Activated CD4-positive, alpha-beta T cell treated with anti-CD3 and anti-CD28 coated beads, Interleukin-2, amount 50 U/mL, for 48 hours (primary cell): ENCODE results near the gene SOX5.
"Not testable (repeated sequence)": the region's sequence is repeated elsewhere in the genome, so short reads cannot be mapped to it uniquely, and the experiment has no call there.

Experiments
- DNase-seq, 2 experiments: peaks; one replicate each; pipeline ENCODE4 v3.0.0-alpha.2; 2020

Gene SOX5

DNA sequence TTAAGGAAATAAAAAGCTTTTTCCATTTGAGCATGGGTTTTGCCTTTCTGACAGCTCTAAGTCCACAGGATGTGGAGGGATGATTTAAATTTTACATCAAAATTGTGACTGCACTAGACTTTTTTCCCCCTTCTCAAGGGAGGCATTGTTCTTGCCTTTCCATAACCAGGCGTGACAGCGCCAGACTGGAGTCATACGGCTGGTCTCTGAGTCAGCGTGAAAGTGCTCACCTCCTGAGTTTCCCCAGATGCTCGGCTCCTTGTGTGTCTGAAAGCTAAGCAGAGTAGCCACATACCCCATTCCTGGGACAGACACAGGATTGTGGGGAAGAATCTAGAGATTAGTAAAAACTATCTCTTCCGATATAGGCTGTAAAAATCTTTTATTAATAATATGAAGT is 43.1 kb downstream of the SOX5 start:
- no peak for DNase-seq

DNA sequence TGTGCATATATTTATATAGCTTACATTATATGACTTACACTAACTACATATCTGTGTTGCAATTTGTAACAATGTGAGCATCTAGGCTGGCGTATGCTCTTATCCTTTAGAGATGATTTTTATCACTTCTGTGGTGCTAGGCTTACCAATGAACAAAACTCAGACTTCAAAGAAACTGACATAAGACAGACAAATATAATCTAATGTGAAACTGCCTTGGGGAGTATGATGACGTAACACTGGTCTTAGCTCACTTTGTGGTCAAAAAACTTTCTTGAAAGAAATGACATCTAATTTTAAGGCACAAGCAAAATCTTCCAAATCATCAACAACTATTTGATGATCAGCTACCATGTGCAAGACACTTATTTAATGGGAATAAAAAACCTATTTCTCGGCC is 50.0 kb downstream of the SOX5 start:
- no peak for DNase-seq

DNA sequence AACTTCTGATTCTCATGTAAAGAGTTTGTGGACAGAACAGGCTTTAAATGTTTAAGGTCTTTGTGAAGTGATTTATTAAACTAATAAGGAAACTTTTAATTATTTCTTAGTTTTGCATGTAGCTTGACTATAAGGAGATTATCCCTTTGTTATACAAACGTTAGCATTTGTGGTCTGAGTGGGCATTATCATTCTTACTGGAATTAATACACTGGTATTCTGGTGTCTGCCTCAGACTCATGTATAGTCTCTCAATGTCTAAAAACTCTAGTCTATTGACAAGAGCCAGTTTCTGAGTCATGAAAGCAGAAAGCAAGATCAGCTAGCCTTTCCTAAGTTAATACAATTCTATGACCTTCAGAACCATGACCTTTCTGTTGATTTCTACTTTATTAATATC is 51.3 kb downstream of the SOX5 start:
- no peak for DNase-seq

DNA sequence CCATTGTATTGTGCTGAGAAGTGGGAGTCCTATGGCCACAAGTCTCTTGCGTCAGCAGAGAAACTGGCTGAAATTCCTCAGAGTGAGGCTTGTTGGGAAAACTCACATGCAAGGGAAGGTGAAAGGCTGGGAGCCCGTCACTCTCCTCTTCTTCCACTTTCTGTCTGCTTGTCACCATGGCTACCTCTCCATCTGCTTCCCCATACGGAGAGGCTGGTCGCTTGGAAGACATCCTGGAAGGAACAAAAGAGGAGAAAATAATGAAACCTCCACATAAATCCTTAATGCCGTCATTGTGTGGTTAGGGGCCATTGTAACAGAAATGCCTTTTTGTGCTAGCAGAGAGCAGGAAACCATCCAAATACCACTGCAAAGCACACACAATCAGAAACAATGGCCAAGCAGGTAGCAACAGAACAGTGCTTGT is 53.7 kb downstream of the SOX5 start:
- DNase-seq, result no peak

DNA sequence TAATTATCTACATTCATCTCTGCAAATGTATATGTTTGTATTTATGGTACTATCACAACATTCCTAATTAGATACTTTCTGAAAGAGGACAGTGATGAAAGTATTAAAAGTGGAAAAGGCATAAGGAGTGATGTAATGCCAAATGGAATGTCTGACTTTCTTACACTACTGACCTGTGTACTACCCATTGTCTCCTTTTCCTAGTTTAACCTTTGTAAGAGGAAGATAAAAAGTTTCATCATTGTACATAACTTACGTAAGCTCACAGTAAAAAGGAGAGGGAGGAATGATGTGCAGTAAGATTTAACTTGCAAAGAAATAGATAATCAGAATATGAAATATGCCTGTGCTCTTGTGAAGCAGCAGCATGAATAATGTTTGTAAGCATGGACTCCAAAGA is 55.9 kb downstream of the SOX5 start:
- no peak for DNase-seq

DNA sequence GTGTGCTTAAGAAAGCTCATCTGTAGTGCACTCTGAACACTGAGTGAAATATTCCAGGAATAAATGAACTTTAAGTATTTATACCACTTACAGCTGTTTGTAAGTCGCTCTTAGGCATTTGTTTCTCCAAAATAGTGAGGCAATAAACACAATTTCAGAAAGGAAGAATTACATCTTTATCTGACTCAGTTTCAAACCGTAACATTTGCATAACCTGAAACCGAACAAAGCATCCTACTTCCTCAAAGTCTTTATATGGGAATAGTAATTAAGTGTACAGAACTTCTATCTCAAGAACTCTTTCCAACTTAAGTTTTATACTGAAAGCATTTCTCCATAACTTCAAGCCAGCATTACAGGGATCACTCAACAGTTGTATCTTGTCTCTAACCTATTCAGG is 58.4 kb downstream of the SOX5 start:
- no peak for DNase-seq

DNA sequence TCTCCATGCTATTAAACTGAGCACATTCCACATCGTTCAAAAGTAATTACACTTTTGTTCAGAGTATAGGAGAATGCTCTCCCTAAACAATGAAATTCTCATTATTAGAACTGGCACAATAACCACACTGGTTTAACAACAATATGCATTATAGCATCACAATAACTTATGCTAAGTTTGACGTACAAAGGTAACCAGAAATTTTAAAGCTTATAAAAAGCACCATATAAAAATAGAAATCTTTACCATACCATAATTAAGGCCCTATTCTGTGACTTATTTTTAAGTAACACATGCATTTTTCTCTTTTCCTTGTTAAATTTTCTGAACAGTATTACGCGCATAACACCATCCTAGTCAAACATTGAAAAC is 60.4 kb downstream of the SOX5 start:
- DNase-seq, result no peak

DNA sequence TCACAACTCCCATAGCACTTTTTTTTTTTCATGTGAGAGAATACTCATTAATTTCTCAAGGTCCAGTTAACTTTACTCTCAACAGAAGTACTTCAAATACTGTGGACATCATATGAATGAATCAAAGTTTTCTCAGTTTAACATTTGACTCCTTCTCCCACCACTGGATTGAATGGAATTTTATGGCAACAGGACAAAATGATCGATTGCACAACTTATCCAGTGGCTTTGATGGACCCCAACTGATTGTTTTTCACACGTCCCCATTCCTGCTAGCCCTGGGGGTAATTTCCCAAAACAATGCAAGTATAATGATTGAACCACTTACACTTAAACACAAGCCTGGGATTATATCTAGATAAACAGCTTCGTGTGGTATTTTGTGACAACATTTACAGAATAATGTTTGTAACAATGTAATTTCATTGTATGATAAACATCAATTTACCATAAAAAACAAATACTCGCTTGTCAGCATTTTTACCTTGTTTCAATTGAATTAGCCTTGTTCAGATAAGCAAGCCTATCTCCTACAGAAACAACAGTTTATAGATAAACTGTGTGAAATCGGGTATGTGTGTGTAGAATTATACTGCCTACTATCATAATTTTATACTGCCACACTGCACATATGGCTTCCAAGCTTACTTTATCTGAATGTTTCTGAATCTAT is 60.9 kb downstream of the SOX5 start:
- no peak for DNase-seq

DNA sequence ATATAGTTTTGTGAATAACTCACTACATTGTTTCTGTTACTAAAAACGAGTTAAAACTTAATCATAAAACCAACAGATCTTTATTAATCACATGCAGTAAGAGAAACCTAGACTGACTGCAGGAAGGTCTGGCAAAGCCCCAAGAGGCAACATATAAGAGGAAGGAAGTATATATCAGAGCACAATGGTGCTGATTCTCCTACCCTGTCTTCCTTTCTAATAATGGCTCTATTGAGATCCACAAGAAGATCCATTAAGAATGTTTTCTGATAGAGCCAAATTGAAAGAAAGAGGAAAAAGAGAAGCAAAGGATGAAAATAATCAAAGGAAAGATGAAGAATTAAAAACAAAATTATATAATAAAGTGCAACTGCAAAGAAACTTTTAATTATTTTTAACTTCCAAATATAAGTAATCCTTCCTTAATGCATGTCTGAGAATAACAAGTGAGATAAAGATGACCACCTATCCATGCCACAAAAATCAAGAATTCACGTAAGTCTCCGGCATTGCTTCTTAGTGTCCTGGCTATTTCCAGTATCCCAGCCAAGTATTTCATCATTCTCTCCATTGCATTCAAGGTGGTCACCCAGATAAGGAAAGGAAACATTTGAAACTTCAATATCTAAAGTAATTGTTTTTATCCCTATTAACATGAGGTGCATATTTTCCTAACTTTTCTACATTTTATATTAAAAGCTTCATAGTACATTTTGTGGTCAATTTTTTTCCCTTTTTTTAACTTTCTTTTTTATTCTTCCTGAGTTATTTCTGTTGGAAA is 62.2 kb downstream of the SOX5 start:
- no peak for DNase-seq

DNA sequence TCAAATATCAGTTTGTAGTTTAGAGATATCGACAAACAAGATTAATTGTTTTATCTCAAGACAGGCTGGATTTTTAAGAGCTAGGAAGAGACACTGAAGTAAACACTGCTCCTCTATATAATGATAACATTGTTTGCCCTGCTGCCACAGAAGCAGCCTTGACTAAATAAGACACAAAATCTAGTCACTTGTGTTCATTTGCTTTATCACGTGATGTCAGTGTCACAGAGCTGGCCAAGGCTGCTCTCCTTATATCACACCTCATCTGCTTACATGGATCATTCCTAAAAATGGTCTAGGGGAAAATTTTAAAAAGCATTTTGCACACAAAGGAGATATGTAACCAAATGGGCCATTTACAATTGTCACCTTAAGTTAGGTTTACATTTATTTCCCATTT is 64.1 kb downstream of the SOX5 start:
- DNase-seq, result no peak

DNA sequence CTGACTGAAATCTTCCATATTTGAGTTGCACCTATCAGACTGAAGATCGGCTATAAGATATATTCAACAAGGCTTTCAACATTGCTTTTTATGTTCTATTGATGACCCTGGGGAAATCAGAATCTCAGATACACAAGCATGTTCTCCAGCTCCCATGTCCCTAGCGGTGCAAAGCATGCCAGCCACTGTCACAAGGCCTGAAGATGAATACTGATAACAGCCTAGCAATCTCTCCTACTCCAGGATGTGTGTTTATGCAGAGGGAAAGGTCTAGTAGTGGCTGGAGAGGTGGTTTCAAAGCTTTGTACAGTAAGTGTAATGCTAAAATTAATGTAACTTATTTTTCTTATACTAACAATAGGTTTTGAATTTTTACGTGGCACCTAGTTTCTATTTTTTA is 64.6 kb downstream of the SOX5 start:
- DNase-seq, result no peak

DNA sequence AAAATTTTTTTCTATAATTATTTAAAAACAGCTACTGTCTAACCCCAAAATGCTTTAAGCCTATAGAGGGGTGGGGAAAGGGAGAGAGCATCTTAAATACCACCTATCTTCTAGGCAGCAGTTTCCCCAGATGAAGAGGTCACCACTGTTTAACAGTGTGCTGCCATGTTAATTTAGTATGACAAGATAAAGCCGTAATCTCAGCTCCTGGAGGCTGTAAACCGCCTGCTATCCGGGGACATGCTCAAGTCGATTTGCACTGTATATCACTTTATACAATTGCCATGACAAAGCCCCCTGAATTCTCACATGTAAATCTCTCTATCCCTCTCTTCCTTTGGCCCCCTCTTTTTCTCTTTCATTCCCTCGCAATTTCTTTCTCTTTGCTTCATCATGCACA is 68.5 kb downstream of the SOX5 start:
- DNase-seq, result no peak

DNA sequence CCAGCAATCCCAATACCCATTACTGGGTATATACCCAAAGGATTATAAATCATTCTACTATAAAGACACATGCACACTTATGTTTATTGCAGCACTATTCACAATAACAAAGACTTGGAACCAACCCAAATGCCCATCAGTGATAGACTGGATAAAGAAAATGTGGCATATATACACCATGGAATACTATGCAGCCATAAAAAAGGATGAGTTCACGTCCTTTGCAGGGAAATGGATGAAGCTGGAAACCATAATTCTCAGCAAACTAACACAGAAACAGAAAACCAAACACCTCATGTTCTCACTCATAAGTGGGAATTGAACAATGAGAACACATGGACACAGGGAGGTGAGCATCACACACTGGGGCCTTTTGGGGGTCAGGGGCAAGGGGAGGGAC is 72.9 kb downstream of the SOX5 start:
- not testable (repeated sequence) for DNase-seq

DNA sequence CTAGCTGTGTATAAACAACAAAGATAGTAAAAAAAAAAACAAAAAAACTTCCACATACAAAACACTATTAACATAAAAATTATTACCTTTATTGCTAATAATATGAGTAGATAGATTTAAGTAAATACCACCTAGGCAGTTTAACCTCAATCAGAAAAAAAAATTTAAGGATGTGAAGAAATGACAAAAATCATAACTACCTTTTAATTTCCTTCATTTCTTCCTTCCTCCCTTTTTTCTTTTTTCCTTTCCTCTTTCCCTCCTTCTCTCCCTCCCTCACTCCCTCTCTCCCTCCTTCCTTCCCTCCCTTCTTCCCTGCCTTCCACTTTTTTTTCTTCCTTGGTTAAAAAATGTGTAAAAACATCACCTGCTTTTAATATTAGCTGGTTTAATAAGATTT is 81.7 kb downstream of the SOX5 start:
- DNase-seq, result no peak

DNA sequence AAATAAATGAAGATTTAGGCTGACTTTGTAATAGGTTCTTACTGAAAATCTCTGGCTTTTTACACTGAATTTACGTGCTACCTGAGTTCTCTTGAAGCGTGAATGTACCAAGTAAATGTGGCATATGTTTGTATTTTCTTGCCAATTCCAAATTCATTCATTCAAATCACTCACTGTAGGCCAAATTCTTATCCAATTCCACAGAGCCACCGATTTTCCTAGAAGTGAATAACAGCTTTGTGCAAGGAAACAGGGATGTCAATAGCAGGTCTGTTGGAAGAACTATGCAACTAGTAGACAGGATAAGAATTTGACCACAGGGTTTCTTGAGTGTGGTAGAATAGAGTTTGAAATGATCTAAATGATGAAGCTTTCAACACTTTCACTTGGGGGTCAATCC is 86.8 kb downstream of the SOX5 start:
- no peak for DNase-seq

DNA sequence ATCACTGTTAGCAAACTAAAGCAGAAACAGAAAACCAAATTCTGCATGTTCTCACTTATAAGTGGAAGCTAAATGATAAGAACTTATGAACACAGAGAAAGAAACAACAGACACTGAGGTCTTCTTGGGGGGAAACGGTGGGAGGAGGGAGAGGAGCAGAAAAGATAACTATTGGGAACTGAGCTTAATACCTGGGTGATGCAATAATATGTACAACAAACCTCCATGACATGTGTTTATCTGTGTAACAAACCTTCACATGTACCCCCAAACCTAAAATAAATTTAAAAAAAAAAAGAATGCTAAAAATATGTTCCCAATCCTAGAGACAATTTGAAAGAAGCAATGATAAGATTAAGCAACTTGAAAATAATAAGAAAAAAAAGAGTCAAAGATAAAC is 89.5 kb downstream of the SOX5 start:
- no peak for DNase-seq

DNA sequence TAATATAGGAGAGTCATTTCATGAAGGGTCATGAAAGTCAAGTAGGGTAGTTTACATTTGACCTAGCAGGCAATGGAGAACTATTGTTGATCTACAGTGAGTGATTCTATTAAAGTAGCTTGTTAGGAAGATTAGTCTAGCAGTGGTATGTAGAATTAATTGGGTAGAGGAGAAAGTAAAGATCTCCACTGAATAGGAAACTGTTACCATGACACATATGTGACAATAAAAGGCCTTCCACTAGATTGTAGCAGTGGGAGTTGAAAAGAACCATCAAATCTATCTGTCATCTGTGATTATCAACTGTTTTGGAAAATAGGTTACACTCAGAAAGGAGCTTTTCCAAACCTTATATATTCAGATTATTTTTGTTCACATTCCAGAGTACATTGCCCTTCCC is 92.3 kb downstream of the SOX5 start:
- no peak for DNase-seq

DNA sequence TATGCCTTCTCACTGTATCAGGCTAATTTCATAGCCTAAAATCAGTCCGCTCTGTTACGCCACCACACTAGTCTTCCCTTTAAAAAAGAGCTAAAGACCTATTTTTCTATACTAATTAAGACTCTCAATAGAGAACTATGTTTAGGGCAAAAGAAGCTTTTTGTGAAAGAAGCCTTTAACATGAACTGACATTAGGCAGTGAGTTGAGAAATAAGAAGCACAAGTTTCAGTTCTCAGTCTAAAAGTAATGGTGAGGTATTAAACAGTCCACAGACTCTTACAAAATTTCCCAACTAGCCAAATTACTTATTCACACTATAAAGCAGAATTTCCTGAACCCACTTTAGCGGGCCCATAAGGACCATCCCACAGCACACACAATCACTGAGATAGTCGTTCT is 93.7 kb downstream of the SOX5 start:
- DNase-seq, result no peak

DNA sequence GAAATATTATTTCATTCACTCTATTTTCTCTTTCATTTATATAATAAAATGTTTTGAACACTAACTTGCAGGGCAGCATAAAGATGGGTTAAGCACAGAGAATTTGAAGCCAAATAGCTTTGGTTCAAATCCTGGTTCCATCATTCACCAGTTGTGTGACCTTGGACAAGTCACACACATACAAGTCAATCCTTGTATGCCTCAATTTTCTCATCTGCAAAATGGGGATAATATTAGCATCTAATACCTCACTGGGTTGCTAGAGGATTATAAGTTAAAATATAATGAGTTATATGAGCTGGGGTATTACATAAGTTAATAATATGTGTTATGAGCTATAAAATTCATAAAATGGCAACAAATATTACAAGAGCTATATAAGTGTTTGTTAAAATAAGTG is 94.9 kb downstream of the SOX5 start:
- no peak for DNase-seq

DNA sequence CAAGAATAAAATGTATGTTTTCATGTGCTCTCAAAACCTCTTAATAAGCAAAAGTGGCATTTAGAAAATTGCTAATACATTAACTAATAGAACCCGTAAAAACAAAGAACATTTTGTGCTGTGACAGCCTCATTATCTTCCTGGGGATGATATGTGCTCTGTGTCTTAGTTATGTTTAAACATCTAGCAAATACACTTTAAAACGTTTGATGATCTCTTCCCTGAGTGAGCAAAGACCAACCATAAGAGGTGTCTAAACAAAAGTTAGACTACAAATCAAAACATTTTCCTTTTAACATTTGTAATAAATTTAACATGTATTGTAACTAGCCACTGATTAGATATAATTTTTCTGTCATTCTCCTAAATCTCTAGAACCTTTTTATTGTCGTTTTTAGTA is 95.8 kb downstream of the SOX5 start:
- DNase-seq, result no peak

DNA sequence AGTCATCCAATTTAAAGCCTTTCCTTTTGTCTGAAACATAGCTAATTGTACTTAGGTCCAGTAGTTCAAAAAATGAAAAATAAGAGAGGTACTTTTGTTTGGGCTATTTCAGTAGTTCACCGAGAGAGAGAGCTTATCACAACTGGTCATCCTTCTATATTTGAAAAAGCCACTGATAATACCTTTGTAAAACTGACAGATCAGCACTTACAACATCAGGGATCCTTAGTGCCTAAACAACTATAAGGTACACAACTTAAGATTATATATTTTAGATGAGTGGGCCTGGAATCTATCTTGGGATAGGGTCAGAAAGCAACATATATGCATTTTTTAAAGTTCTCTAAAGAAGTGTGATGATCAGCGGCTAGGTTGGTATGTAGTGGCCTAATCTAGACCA is 97.9 kb downstream of the SOX5 start:
- no peak for DNase-seq

DNA sequence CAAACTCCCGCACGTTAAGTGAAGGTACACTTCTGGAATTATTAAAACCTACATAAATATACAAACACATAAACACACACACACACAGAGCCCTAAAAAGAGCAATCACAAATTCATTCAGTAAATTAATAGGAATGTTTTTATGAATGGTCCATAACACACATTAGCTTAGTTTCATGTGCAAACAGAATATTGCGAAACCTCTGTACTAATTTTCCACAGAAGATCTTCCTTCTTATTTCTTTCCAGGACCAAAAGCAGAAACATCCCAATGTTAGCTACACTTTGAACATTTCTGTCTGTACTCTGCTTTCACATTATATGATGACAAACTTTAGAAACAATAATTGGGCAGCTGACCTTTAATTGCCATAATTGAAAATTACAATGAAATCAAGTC is 101.6 kb downstream of the SOX5 start:
- no peak for DNase-seq

DNA sequence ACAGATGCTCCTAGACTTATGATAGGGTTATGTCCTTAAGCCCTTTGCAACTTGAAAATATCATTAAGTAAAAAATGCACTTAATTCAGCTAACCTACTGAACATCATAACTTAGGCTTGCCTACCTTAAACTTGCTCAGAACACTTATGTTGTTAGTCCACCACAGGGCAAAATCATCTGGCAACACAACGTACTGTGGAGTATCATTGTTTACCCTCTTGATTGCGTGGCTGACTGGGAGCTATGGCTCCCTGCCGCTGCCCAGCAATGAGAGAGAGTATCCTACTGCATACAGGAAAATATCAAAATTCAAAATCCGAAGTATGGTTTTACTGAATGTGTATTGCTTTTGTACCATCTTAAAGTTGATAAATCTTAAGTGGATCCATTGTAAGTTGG is 105.5 kb downstream of the SOX5 start:
- DNase-seq, result no peak

DNA sequence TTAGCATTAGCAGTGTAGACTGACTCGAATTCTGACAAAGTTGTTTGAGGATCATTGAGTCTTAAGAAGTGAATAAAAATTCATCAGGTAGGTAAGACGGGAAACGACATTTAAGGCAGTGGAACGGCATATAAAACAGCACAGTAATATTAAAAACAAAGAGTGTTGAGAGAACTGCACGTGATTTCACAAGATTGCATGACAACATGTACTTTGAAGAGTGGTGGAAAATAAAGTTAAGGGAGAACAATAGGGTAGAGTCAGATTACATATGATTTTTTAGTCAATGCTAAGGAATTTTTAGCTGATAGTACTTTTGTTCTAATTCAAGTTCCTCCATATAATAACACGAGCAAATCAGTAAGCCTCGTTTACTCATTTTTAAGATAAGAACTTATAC is 115.4 kb downstream of the SOX5 start:
- DNase-seq, result no peak

DNA sequence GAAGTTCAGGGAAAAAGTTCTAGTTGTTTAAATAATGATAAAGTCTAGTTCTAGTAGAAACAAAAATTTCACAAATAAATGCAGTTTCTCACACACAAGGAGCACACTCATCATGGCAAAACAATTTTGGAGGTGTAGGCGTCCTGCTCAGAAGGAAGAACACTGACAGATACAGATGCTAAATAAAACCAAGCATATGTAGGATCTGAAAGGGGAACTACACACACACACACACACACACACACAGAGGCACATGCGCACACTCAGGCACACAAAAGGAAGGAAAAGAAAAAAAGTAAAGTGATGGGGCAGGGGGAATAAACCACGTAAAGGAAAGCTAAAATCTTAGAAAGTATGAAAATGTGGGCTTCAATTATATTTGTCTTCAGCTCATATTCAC is 117.7 kb downstream of the SOX5 start:
- no peak for DNase-seq
